Measurements from ENCODE around the gene C1orf232. TPM values are rescaled to one million over a fixed set of nuclear protein-coding genes. Genes with fewer than 3 reads are reported as not detected.

Gene C1orf232
- total RNA-seq, 1 experiment from 2014 or later, result not detected

GRCh38 chr1:26166719-26167281 lies 2.0 kb downstream of the C1orf232 start:
- intact Hi-C loops (cut with micrococcal nuclease; ENCODE audit: unreplicated experiment), result loop anchor here (5.0 kb wide), 1 partner anchor 156 kb away; no protein-coding TSS in a partner anchor
- Histone ChIP-seq H3K27me3 (replicated peaks; ENCODE audit: insufficient read depth, low read depth, low read length, poor library complexity) (no peaks in the 10 kb centered on the region), H3K4me1 (ENCODE audit: insufficient read depth, low read length, poor library complexity, severe bottlenecking) (peaks cover 26% of the 10 kb centered on the region), H3K9me3 (ENCODE audit: low read depth, low read length, poor library complexity, severe bottlenecking) (no peaks in the 10 kb centered on the region), H3K27ac (ENCODE audit: low read depth, low read length, poor library complexity, severe bottlenecking) (no peak overlapping the region), H3K4me3 (ENCODE audit: low read depth, low read length, poor library complexity, severe bottlenecking) (no peak overlapping the region), H3K36me3 (ENCODE audit: insufficient read depth, low read length, poor library complexity, severe bottlenecking) (peaks cover 4% of the 10 kb centered on the region)
- DNase-seq (ENCODE audit: low spot score), result no peak
- ChIA-PET CTCF (no interaction called here), POLR2A (ENCODE audit: low non-redundant PET) (no interaction called here)
- no TSS peak for BruUV-seq (replicated peaks)
- TF ChIP-seq CTCF (conservative IDR thresholded peaks at IDR 0.05; ENCODE audit: low read depth, low read length) (no peak), EZH2 (IDR thresholded peaks at IDR 0.05; ENCODE audit: borderline replicate concordance, low read depth, low read length, poor library complexity, severe bottlenecking) (no peak)

GRCh38 chr1:26164861-26165842 lies 3.6 kb downstream of the C1orf232 start:
- ChIA-PET POLR2A (ENCODE audit: low non-redundant PET) (no interaction called here), CTCF (interaction anchor here (0.6 kb wide), 1 partner anchor 155 kb away, joined by 10 read pairs; no protein-coding TSS in a partner anchor)
- TF ChIP-seq CTCF (conservative IDR thresholded peaks at IDR 0.05; ENCODE audit: low read depth, low read length) (no peak), EZH2 (IDR thresholded peaks at IDR 0.05; ENCODE audit: borderline replicate concordance, low read depth, low read length, poor library complexity, severe bottlenecking) (no peak)
- no peaks in the 10 kb centered on the region for H3K9me3 ChIP-seq (ENCODE audit: low read depth, low read length, poor library complexity, severe bottlenecking)
- intact Hi-C loops (cut with micrococcal nuclease; ENCODE audit: unreplicated experiment), result loop anchor here (1.0 to 5.0 kb wide), 2 partner anchors 60 to 157 kb away; no protein-coding TSS in a partner anchor
- no peaks in the 10 kb centered on the region for H3K27me3 ChIP-seq (replicated peaks; ENCODE audit: insufficient read depth, low read depth, low read length, poor library complexity)
- H3K4me1 ChIP-seq (ENCODE audit: insufficient read depth, low read length, poor library complexity, severe bottlenecking), result peaks cover 30% of the 10 kb centered on the region
- no peaks in the 10 kb centered on the region for H3K36me3 ChIP-seq (ENCODE audit: insufficient read depth, low read length, poor library complexity, severe bottlenecking)
- H3K4me3 ChIP-seq (ENCODE audit: low read depth, low read length, poor library complexity, severe bottlenecking), result no peak overlapping the region
- no peak overlapping the region for H3K27ac ChIP-seq (ENCODE audit: low read depth, low read length, poor library complexity, severe bottlenecking)
- no peak for DNase-seq (ENCODE audit: low spot score)
- no TSS peak for BruUV-seq (replicated peaks)

- CTCF ChIA-PET, result interaction anchor here (0.6 kb wide), 1 partner anchor 156 kb away, joined by 10 read pairs; no protein-coding TSS in a partner anchor
- H3K4me3 ChIP-seq (ENCODE audit: low read depth, low read length, poor library complexity, severe bottlenecking), result peak overlapping the region; percentile 51
- no peaks in the 10 kb centered on the region for H3K9me3 ChIP-seq (ENCODE audit: low read depth, low read length, poor library complexity, severe bottlenecking)
- no peaks in the 10 kb centered on the region for H3K27me3 ChIP-seq (replicated peaks; ENCODE audit: insufficient read depth, low read depth, low read length, poor library complexity)
- no TSS peak for BruUV-seq (replicated peaks)
- H3K27ac ChIP-seq (ENCODE audit: low read depth, low read length, poor library complexity, severe bottlenecking), result peak overlapping the region; percentile 54
- POLR2A ChIA-PET (ENCODE audit: low non-redundant PET), result no interaction called here
- peaks cover 27% of the 10 kb centered on the region for H3K4me1 ChIP-seq (ENCODE audit: insufficient read depth, low read length, poor library complexity, severe bottlenecking)
- peak; percentile 62 for DNase-seq (ENCODE audit: low spot score)
- TF ChIP-seq CTCF (conservative IDR thresholded peaks at IDR 0.05; ENCODE audit: low read depth, low read length), result peak; percentile 60; the same call in 1 of the 2 replicates
- no peak for TF ChIP-seq EZH2 (IDR thresholded peaks at IDR 0.05; ENCODE audit: borderline replicate concordance, low read depth, low read length, poor library complexity, severe bottlenecking)
- intact Hi-C loops (cut with micrococcal nuclease; ENCODE audit: unreplicated experiment), result loop anchor here (1.0 kb wide), 1 partner anchor 59 kb away; no protein-coding TSS in a partner anchor
- no peaks in the 10 kb centered on the region for H3K36me3 ChIP-seq (ENCODE audit: insufficient read depth, low read length, poor library complexity, severe bottlenecking)
Observed at GRCh38 chr1:26164036-26164860, 4.5 kb downstream of the C1orf232 start.

All from A673 (cell line).